Loucy (cell line): ENCODE data around the gene RNF6.

Source experiments
- H2AFZ ChIP-seq: fragments of 200-600 bp; sonication (generic); 2 replicates; pipeline ENCODE4 v1.6.0; 2016; ENCODE audit warnings: antibody characterized with exemption, mild to moderate bottlenecking, low read length, moderate library complexity
- H3F3A ChIP-seq: fragments of 200-600 bp; 2 replicates; pipeline ENCODE4 v1.6.0; 2016; ENCODE audit warnings: antibody characterized with exemption, low read depth, mild to moderate bottlenecking
- H3K27me3 ChIP-seq: fragments of 200-600 bp; sonication (generic); 2 replicates; pipeline ENCODE4 v1.6.1; 2014; ENCODE audit warnings: low read length, mild to moderate bottlenecking; ENCODE audit not compliant: insufficient read depth, poor library complexity, severe bottlenecking
- H3K36me3 ChIP-seq: fragments of 200-600 bp; sonication (generic); 2 replicates; pipeline ENCODE4 v1.6.1; 2016; ENCODE audit warnings: low read length; ENCODE audit not compliant: insufficient read depth
- H3K4me1 ChIP-seq: fragments of 200-600 bp; sonication (generic); 2 replicates; pipeline ENCODE4 v1.5.1; 2014; ENCODE audit warnings: low read length, mild to moderate bottlenecking; ENCODE audit not compliant: insufficient read depth, poor library complexity, severe bottlenecking
- H3K4me2 ChIP-seq: fragments of 200-600 bp; sonication (generic); 2 replicates; pipeline ENCODE4 v1.6.0; 2014; ENCODE audit warnings: antibody characterized with exemption, low read length, low read depth, mild to moderate bottlenecking; ENCODE audit not compliant: poor library complexity, severe bottlenecking
- H3K4me3 ChIP-seq: fragments of 200-600 bp; sonication (generic); 2 replicates; pipeline ENCODE4 v1.5.1; 2014; ENCODE audit warnings: low read length, mild to moderate bottlenecking, mixed read lengths; ENCODE audit not compliant: poor library complexity, severe bottlenecking
- H3K79me2 ChIP-seq: fragments of 200-600 bp; sonication (generic); 2 replicates; pipeline ENCODE4 v1.6.1; 2014; ENCODE audit warnings: low read length; ENCODE audit not compliant: insufficient read depth
- H3K9ac ChIP-seq: fragments of 200-600 bp; sonication (generic); 2 replicates; pipeline ENCODE4 v1.6.0; 2014; ENCODE audit warnings: mild to moderate bottlenecking, low read depth, low read length, moderate library complexity; ENCODE audit not compliant: poor library complexity, severe bottlenecking
- H3K9me2 ChIP-seq: fragments of 200-600 bp; sonication (generic); replicated peaks from 2 replicates; pipeline ENCODE4 v1.6.1; 2016; ENCODE audit warnings: low read depth, low read length, mixed read lengths
- H3K9me3 ChIP-seq: fragments of 200-600 bp; sonication (generic); 2 replicates; pipeline ENCODE4 v1.6.1; 2014; ENCODE audit warnings: mild to moderate bottlenecking, antibody characterized with exemption, low read length, low read depth; ENCODE audit not compliant: insufficient read depth
- H4K20me1 ChIP-seq: fragments of 200-600 bp; sonication (generic); 2 replicates; pipeline ENCODE4 v1.6.0; 2014; ENCODE audit warnings: antibody characterized with exemption, low read length, mild to moderate bottlenecking; ENCODE audit not compliant: insufficient read depth, poor library complexity, severe bottlenecking
- EZH2phosphoT487 ChIP-seq: fragments of 200-600 bp; IDR thresholded peaks from 2 replicates; pipeline ENCODE4 v1.6.1; 2018; ENCODE audit warnings: antibody characterized with exemption, mild to moderate bottlenecking, moderate library complexity, borderline replicate concordance
- TF ChIP-seq, protein P1 (sequence below): fragments of 200-600 bp; sonication (generic); conservative IDR thresholded peaks from 2 replicates; pipeline ENCODE4 v1.5.1; 2014; ENCODE audit warnings: mild to moderate bottlenecking, antibody characterized with exemption, low read length

The RNF6 gene

GRCh38 chr13:26255691-26256277 is 33.7 kb upstream of the RNF6 start:
- Histone ChIP-seq H3K79me2 (peaks cover 63% of the 10 kb centered on the region), H3K9ac (peak overlapping the region; percentile 76), H3K9me2 (no peaks in the 10 kb centered on the region), H3K27me3 (no peaks in the 10 kb centered on the region), H3K36me3 (no peaks in the 10 kb centered on the region), H3K4me2 (peak overlapping the region; percentile 95), H4K20me1 (peaks cover 62% of the 10 kb centered on the region), H3F3A (no peaks in the 10 kb centered on the region), H3K9me3 (no peaks in the 10 kb centered on the region), H3K4me1 (peaks cover 58% of the 10 kb centered on the region), H2AFZ (no peak overlapping the region), H3K4me3 (peak overlapping the region; percentile 81)
- TF ChIP-seq, protein P1, sequence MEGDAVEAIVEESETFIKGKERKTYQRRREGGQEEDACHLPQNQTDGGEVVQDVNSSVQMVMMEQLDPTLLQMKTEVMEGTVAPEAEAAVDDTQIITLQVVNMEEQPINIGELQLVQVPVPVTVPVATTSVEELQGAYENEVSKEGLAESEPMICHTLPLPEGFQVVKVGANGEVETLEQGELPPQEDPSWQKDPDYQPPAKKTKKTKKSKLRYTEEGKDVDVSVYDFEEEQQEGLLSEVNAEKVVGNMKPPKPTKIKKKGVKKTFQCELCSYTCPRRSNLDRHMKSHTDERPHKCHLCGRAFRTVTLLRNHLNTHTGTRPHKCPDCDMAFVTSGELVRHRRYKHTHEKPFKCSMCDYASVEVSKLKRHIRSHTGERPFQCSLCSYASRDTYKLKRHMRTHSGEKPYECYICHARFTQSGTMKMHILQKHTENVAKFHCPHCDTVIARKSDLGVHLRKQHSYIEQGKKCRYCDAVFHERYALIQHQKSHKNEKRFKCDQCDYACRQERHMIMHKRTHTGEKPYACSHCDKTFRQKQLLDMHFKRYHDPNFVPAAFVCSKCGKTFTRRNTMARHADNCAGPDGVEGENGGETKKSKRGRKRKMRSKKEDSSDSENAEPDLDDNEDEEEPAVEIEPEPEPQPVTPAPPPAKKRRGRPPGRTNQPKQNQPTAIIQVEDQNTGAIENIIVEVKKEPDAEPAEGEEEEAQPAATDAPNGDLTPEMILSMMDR: peak; percentile 74
- no peak for TF ChIP-seq EZH2phosphoT487

GRCh38 chr13:26255115-26255514 is 33.0 kb upstream of the RNF6 start:
- peak overlapping the region; percentile 81 for H3K4me3 ChIP-seq
- peaks cover 56% of the 10 kb centered on the region for H3K79me2 ChIP-seq
- H3K9me3 ChIP-seq: no peaks in the 10 kb centered on the region
- peaks cover 52% of the 10 kb centered on the region for H3K4me1 ChIP-seq
- no peaks in the 10 kb centered on the region for H3K36me3 ChIP-seq
- H3K9me2 ChIP-seq: no peaks in the 10 kb centered on the region
- H2AFZ ChIP-seq: peak overlapping the region; percentile 97; the same call in 1 of the 2 replicates
- no peaks in the 10 kb centered on the region for H3F3A ChIP-seq
- peak overlapping the region; percentile 95 for H3K4me2 ChIP-seq
- H3K9ac ChIP-seq: peak overlapping the region; percentile 76
- H4K20me1 ChIP-seq: peaks cover 56% of the 10 kb centered on the region
- no peaks in the 10 kb centered on the region for H3K27me3 ChIP-seq
- TF ChIP-seq, protein P1: no peak
- TF ChIP-seq EZH2phosphoT487: no peak

DNA sequence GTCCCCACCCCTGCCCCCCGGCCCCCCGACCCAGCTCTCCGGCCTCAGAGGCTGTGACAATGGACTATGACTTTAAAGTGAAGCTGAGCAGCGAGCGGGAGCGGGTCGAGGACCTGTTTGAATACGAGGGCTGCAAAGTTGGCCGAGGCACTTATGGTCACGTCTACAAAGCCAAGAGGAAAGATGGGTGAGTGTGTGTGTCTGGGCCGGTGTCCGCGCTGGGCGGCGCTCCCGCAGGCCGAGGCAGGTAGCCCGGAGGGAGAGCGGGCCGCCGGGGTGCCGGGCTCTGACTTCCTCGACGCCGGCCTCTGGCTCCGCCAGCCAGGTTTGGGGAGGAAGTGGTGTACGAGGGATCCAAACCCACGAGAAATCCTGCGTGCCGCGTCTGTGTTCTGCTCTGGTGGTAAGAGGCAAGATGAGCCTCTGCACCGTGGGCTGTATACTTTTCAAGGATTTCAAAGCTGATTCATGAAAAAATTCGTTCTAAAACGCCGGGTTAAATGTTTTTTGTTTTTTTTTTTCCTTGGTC is 32.5 kb upstream of the RNF6 start:
- Histone ChIP-seq H3F3A (no peaks in the 10 kb centered on the region), H3K9me3 (no peaks in the 10 kb centered on the region), H2AFZ (peak overlapping the region; percentile 97; the same call in 1 of the 2 replicates), H3K4me3 (peak overlapping the region; percentile 81), H3K4me2 (peak overlapping the region; percentile 95), H3K9me2 (no peaks in the 10 kb centered on the region), H3K79me2 (peaks cover 52% of the 10 kb centered on the region), H4K20me1 (peaks cover 52% of the 10 kb centered on the region), H3K36me3 (no peaks in the 10 kb centered on the region), H3K27me3 (no peaks in the 10 kb centered on the region), H3K9ac (peak overlapping the region; percentile 76), H3K4me1 (peaks cover 48% of the 10 kb centered on the region)
- TF ChIP-seq, protein P1: no peak
